Measurements from ENCODE around the gene SKIC8. TPM values are rescaled to one million over a fixed set of nuclear protein-coding genes. Genes with fewer than 3 reads are reported as not detected.
A peak's percentile ranks its signal among the peaks of the same experiment; 100 is the strongest.

Gene SKIC8
- total and polyA plus RNA-seq, 3 experiments from 2014 or later = 60.2 to 82.5 (median 62.9) TPM

- Mint-ChIP-seq H3K27me3 (peaks cover 29 to 56% of the 10 kb centered on the region in 2 donors), H3K36me3 (no peaks in the 10 kb centered on the region), H3K9me3 (no peaks in the 10 kb centered on the region), H3K4me3 (no peak within 1 kb of the TSS), H3K4me1 (peaks cover 0 to 5% (median 4%) of the 10 kb centered on the region in 3 donors), H3K27ac (no peak within 1 kb of the TSS)
- CTCF ChIA-PET = no interaction called here
- Histone ChIP-seq H3K36me3 (ENCODE audit: insufficient read depth, low read length) (no peaks in the 10 kb centered on the region), H3K27ac (ENCODE audit: low read depth, low read length) (no peak within 1 kb of the TSS), H3K27me3 (ENCODE audit: insufficient read depth, low read length, poor library complexity, severe bottlenecking) (peaks cover 20% of the 10 kb centered on the region), H3K4me3 (ENCODE audit: low read length) (no peak within 1 kb of the TSS), H3K4me1 (ENCODE audit: insufficient read depth, low read length) (no peaks in the 10 kb centered on the region), H3K9me3 (ENCODE audit: low read length) (no peaks in the 10 kb centered on the region)
- POLR2A ChIA-PET = no interaction called here
- DNase-seq = no peak
Measured at GRCh38 chr15:78340231-78341056, 41.0 kb upstream of the SKIC8 start, which contains the start of gene CRABP1. TSS of gene CRABP1 (plus strand) at chr15:78340353. CDS start at chr15:78340429, 76 bp downstream.

DNA sequence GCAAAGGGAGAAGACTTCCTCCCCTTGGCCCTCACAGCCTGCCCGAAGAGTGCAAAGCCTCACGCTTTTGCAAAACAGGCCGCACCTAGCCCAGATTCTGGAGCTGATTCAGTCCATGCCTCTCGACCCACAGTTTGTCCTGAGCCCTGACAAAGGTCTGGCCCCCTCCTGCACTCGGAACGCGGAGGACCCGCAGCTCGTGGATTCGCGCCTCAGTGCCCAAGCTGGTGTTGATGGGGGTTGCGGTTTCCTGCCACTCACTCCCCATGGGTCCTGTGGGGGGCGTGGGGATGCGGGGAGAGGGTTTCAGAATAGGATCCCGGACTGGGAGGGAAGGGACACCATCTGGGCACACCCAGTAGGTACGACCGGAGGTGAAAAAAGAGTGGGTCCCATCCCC, 40.1 kb upstream of the SKIC8 start:
- Histone ChIP-seq H3K4me3 (ENCODE audit: low read length) (no peak overlapping the region), H3K9me3 (ENCODE audit: low read length) (no peaks in the 10 kb centered on the region), H3K4me1 (ENCODE audit: insufficient read depth, low read length) (no peaks in the 10 kb centered on the region), H3K27me3 (ENCODE audit: insufficient read depth, low read length, poor library complexity, severe bottlenecking) (peaks cover 20% of the 10 kb centered on the region), H3K36me3 (ENCODE audit: insufficient read depth, low read length) (no peaks in the 10 kb centered on the region), H3K27ac (ENCODE audit: low read depth, low read length) (no peak overlapping the region)
- ChIA-PET POLR2A (interaction anchor here (0.6 kb wide), 1 partner anchor 40 kb away, joined by 5 read pairs; no protein-coding TSS in a partner anchor), CTCF (no interaction called here)
- H3K9me3 Mint-ChIP-seq = no peaks in the 10 kb centered on the region
- H3K27me3 Mint-ChIP-seq = peaks cover 29 to 50% of the 10 kb centered on the region in 2 donors
- H3K27ac Mint-ChIP-seq = no peak overlapping the region
- no peak for DNase-seq
- H3K36me3 Mint-ChIP-seq = no peaks in the 10 kb centered on the region
- H3K4me1 Mint-ChIP-seq = peaks cover 0 to 5% (median 4%) of the 10 kb centered on the region in 3 donors
- H3K4me3 Mint-ChIP-seq = no peak overlapping the region

DNA sequence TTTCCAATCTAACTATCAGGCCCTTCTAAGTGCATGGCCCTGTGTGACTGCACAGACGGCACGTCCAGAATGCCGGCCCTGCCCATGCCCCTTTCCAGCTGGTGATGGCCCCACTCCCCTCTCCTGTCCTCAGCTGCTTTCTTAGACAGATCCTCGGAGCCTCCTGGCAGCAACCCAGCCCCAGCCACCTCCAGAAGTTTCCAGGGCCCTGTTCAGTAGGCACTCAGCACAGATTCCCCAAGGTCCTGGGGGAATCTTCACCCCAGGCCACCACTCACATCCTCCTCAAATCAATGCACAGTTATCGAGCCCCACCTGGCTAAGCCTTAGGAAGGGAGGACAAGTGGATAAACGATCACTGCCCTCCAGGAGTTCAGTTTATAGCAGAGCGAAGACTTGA, 39.4 kb upstream of the SKIC8 start:
- peaks cover 27 to 50% of the 10 kb centered on the region in 2 donors for H3K27me3 Mint-ChIP-seq
- DNase-seq = no peak
- H3K27ac ChIP-seq (ENCODE audit: low read depth, low read length) = no peak overlapping the region
- H3K4me1 Mint-ChIP-seq = peaks cover 0 to 5% (median 4%) of the 10 kb centered on the region in 3 donors
- H3K9me3 Mint-ChIP-seq = no peaks in the 10 kb centered on the region
- H3K4me1 ChIP-seq (ENCODE audit: insufficient read depth, low read length) = no peaks in the 10 kb centered on the region
- no peak overlapping the region for H3K4me3 ChIP-seq (ENCODE audit: low read length)
- H3K27me3 ChIP-seq (ENCODE audit: insufficient read depth, low read length, poor library complexity, severe bottlenecking) = peaks cover 20% of the 10 kb centered on the region
- no peaks in the 10 kb centered on the region for H3K36me3 Mint-ChIP-seq
- H3K27ac Mint-ChIP-seq = no peak overlapping the region
- no peak overlapping the region for H3K4me3 Mint-ChIP-seq
- H3K36me3 ChIP-seq (ENCODE audit: insufficient read depth, low read length) = no peaks in the 10 kb centered on the region
- H3K9me3 ChIP-seq (ENCODE audit: low read length) = no peaks in the 10 kb centered on the region
- ChIA-PET POLR2A (no interaction called here), CTCF (no interaction called here)

DNA sequence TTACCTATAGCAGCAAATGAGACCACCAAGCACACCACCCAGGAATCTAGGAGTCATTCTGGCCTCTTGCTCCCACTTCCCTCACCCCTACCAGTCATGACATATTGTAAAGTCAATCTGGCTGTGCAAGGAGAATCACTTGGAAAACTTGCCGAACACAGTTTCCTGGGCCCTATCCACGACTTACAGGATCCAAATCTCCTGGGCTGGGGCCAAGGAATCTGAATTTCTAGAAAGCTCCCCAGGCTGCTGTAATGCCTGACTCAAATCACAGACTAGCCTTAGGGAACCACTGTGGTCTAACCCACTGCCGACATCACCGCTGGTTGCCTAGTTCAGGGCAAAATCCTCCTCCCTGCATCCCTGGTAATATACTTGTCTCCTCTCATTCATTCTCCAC, 36.6 kb upstream of the SKIC8 start:
- CTCF ChIA-PET = no interaction called here
- DNase-seq = no peak
- H3K9me3 ChIP-seq (ENCODE audit: low read length) = no peaks in the 10 kb centered on the region
- H3K36me3 Mint-ChIP-seq = no peaks in the 10 kb centered on the region
- no peak overlapping the region for H3K27ac Mint-ChIP-seq
- H3K4me3 Mint-ChIP-seq = no peak overlapping the region
- H3K4me1 Mint-ChIP-seq = peaks cover 0 to 5% (median 4%) of the 10 kb centered on the region in 3 donors
- no peak overlapping the region for H3K4me3 ChIP-seq (ENCODE audit: low read length)
- H3K27ac ChIP-seq (ENCODE audit: low read depth, low read length) = no peak overlapping the region
- H3K36me3 ChIP-seq (ENCODE audit: insufficient read depth, low read length) = no peaks in the 10 kb centered on the region
- no peaks in the 10 kb centered on the region for H3K4me1 ChIP-seq (ENCODE audit: insufficient read depth, low read length)
- POLR2A ChIA-PET = no interaction called here
- no peaks in the 10 kb centered on the region for H3K9me3 Mint-ChIP-seq
- H3K27me3 ChIP-seq (ENCODE audit: insufficient read depth, low read length, poor library complexity, severe bottlenecking) = peaks cover 13% of the 10 kb centered on the region
- H3K27me3 Mint-ChIP-seq = peaks cover 14 to 38% of the 10 kb centered on the region in 2 donors

DNA sequence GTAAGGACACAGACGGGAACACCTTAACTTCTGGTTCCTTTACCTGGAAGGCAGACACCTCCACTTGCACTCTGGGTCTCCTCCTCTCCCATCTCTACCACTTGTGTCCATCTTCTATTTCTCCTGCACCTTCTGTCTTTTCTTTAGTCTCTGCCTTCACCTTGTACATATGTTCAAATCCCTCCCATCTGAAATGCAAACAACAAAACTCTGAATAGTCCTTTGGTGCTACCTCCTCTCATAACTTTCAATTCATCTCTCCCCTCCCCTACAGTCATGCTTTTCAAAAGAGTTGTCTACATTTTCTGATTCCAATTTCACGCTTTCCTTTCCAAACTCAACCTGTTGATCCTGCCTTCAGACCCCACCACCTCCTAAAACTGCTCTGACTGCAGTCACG, 35.4 kb upstream of the SKIC8 start:
- Mint-ChIP-seq H3K27me3 (peaks cover 10 to 31% of the 10 kb centered on the region in 2 donors), H3K27ac (no peak overlapping the region), H3K4me3 (no peak overlapping the region), H3K4me1 (peaks cover 0 to 5% (median 2%) of the 10 kb centered on the region in 3 donors), H3K36me3 (no peaks in the 10 kb centered on the region), H3K9me3 (no peaks in the 10 kb centered on the region)
- Histone ChIP-seq H3K27ac (ENCODE audit: low read depth, low read length) (no peak overlapping the region), H3K27me3 (ENCODE audit: insufficient read depth, low read length, poor library complexity, severe bottlenecking) (peaks cover 6% of the 10 kb centered on the region), H3K36me3 (ENCODE audit: insufficient read depth, low read length) (no peaks in the 10 kb centered on the region), H3K9me3 (ENCODE audit: low read length) (no peaks in the 10 kb centered on the region), H3K4me1 (ENCODE audit: insufficient read depth, low read length) (no peaks in the 10 kb centered on the region), H3K4me3 (ENCODE audit: low read length) (no peak overlapping the region)
- POLR2A ChIA-PET = no interaction called here
- CTCF ChIA-PET = no interaction called here
- DNase-seq = no peak

DNA sequence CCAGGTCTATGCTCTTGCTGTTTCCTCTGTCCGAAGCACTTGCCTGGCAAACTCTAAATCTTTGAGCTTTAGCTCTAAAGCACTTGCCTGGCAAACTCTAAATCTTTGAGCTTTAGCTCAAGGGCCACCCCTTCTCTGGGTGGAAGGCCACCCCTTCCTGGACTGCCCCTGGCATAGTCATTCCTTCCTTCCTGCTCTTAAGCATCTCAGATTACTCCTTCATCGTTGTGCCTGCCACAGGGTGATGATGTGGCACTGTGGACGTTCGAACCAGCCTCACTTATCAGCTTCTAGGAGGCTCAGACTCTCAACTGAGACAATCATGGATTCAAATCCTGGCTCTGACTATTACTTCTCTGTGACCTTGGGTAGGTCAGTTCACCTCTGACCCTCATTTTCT, 30.2 kb upstream of the SKIC8 start:
- no peaks in the 10 kb centered on the region for H3K9me3 ChIP-seq (ENCODE audit: low read length)
- no peak overlapping the region for H3K4me3 Mint-ChIP-seq
- no peak overlapping the region for H3K4me3 ChIP-seq (ENCODE audit: low read length)
- no peaks in the 10 kb centered on the region for H3K4me1 Mint-ChIP-seq
- H3K27ac Mint-ChIP-seq = no peak overlapping the region
- H3K27me3 Mint-ChIP-seq = peaks cover 1 to 8% of the 10 kb centered on the region in 2 donors
- no peak overlapping the region for H3K27ac ChIP-seq (ENCODE audit: low read depth, low read length)
- no peak for DNase-seq
- H3K27me3 ChIP-seq (ENCODE audit: insufficient read depth, low read length, poor library complexity, severe bottlenecking) = no peaks in the 10 kb centered on the region
- H3K36me3 Mint-ChIP-seq = peaks cover 0 to 1% (median 0%) of the 10 kb centered on the region in 3 donors
- H3K9me3 Mint-ChIP-seq = no peaks in the 10 kb centered on the region
- no peaks in the 10 kb centered on the region for H3K36me3 ChIP-seq (ENCODE audit: insufficient read depth, low read length)
- H3K4me1 ChIP-seq (ENCODE audit: insufficient read depth, low read length) = no peaks in the 10 kb centered on the region
- ChIA-PET CTCF (no interaction called here), POLR2A (no interaction called here)

GRCh38 chr15:78327466-78327865, 28.1 kb upstream of the SKIC8 start:
- no peaks in the 10 kb centered on the region for H3K4me1 Mint-ChIP-seq
- no peaks in the 10 kb centered on the region for H3K27me3 ChIP-seq (ENCODE audit: insufficient read depth, low read length, poor library complexity, severe bottlenecking)

DNA sequence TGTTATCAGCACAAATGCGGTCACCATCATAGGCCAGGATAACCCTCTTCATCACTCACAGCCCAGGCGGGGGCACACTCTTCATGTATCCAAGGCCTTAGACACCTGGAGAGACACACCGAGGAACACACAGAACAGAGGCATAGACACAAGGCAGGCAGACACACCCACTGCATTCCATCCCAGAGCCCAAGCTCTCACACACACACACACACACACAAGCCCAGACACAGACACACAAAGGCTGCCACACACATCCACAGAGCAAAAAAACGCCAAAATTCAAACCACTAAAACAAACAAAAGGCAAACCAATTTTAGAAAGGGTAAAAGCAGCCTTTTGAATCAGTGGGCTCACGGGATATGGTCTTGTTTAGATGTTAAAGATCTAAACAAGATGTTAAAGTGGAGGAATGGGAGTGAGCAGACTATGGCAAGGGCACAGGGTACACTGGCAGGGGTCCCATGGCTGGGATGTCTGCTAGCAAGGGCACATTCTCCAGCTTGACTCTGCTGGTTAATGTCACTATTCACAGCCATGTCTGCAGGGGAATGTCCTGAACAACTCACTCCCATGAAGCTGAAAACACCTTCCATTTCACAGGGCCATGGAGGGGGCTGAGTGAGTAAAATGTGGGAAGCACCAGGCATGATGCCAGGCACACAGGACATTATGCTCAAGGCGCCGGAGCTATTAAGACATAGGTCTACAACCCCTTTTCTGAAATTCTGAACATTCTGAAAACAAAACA, 25.9 kb upstream of the SKIC8 start:
- no peaks in the 10 kb centered on the region for H3K4me1 Mint-ChIP-seq
- Histone ChIP-seq H3K27ac (ENCODE audit: low read depth, low read length) (no peak overlapping the region), H3K36me3 (ENCODE audit: insufficient read depth, low read length) (no peaks in the 10 kb centered on the region), H3K4me3 (ENCODE audit: low read length) (no peak overlapping the region), H3K4me1 (ENCODE audit: insufficient read depth, low read length) (no peaks in the 10 kb centered on the region), H3K9me3 (ENCODE audit: low read length) (no peaks in the 10 kb centered on the region), H3K27me3 (ENCODE audit: insufficient read depth, low read length, poor library complexity, severe bottlenecking) (no peaks in the 10 kb centered on the region)
- no peak overlapping the region for H3K4me3 Mint-ChIP-seq
- POLR2A ChIA-PET = no interaction called here
- CTCF ChIA-PET = no interaction called here
- H3K27ac Mint-ChIP-seq = peak overlapping the region in 1 of 8 donors; percentile 43
- H3K9me3 Mint-ChIP-seq = no peaks in the 10 kb centered on the region
- DNase-seq = no peak
- peaks cover 0 to 1% of the 10 kb centered on the region in 2 donors for H3K27me3 Mint-ChIP-seq
- H3K36me3 Mint-ChIP-seq = peaks cover 0 to 1% (median 0%) of the 10 kb centered on the region in 3 donors

More at GRCh38 chr15:78327466-78327865, 28.1 kb upstream of the SKIC8 start:
- Mint-ChIP-seq H3K4me3 (no peak overlapping the region), H3K27ac (no peak overlapping the region), H3K9me3 (no peaks in the 10 kb centered on the region), H3K27me3 (peaks cover 0 to 1% of the 10 kb centered on the region in 2 donors), H3K36me3 (peaks cover 0 to 1% (median 0%) of the 10 kb centered on the region in 3 donors)
- POLR2A ChIA-PET = no interaction called here
- Histone ChIP-seq H3K4me3 (ENCODE audit: low read length) (no peak overlapping the region), H3K27ac (ENCODE audit: low read depth, low read length) (no peak overlapping the region), H3K36me3 (ENCODE audit: insufficient read depth, low read length) (no peaks in the 10 kb centered on the region), H3K4me1 (ENCODE audit: insufficient read depth, low read length) (no peaks in the 10 kb centered on the region), H3K9me3 (ENCODE audit: low read length) (no peaks in the 10 kb centered on the region)
- CTCF ChIA-PET = no interaction called here
- DNase-seq = no peak

All from CD8-positive, alpha-beta memory T cell (primary cell).